Epithelial cell of proximal tubule (primary cell): ENCODE results near the gene HACL1. TPM values are rescaled to one million over a fixed set of nuclear protein-coding genes. Genes with fewer than 3 reads are reported as not detected.

Experiments
- DNase-seq: peaks from one replicate; pipeline ENCODE4 v3.0.0-alpha.2; 2011; ENCODE audit warnings: low read depth
- H3K4me3 ChIP-seq: 2 replicates; pipeline ENCODE4 v1.5.1; 2011; ENCODE audit warnings: low read depth, mild to moderate bottlenecking, low read length
- CTCF ChIP-seq: conservative IDR thresholded peaks from 2 replicates; pipeline ENCODE4 v1.5.1; 2012; ENCODE audit warnings: low read depth, mild to moderate bottlenecking, low read length
- total RNA-seq: library from RNA; depleted of rRNA; stranded (reverse); fragments of >200 nt; gene quantifications from 2 replicates; pipeline ENCODE4 v1.2.3, GENCODE V29; 2015

HACL1 gene
- total RNA-seq, 1 donor from 2014 or later: 17.9 TPM

DNA sequence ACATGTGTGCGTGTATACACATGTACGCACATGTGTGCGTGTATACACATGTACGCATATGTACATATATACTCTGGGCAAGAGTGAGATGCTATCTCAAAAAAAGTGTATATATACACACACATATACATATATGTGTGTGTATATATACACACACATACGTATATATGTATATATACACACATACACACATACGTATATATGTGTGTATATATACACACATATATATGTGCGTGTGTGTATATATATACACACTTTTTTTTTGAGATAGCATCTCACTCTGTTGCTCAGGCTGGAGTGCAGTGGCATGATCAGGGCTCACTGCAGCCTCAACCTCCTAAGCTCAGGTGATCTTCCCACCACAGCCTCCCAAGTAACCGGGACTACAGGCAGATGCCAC is 8.4 kb downstream of the HACL1 start:
- DNase-seq: no peak
- no peak overlapping the region for H3K4me3 ChIP-seq
- TF ChIP-seq CTCF: no peak

- TF ChIP-seq CTCF: no peak
Observed at GRCh38 chr3:15591928-15592327, 9.4 kb downstream of the HACL1 start.

DNA sequence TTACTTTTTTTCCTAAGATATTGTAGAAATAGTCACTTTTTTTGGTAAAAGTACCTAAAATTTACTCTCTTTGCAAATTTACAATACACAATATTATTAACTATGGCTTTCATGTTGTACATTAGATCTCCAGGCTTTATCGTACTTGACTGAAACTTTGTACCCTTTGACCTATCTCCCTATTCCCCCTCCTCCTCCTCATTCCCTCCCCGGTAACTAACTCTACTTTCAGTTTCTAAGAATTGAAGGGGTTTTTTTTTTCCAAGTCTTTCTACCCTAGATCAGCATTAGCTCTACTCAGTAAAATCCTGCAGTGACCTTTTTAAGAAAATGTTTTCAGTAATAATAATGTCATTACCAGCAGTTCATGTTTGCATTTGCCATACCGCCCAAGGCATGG is 10.1 kb downstream of the HACL1 start:
- DNase-seq: no peak
- TF ChIP-seq CTCF: no peak

More at GRCh38 chr3:15591928-15592327, 9.4 kb downstream of the HACL1 start:
- no peak overlapping the region for H3K4me3 ChIP-seq
- DNase-seq: no peak

GRCh38 chr3:15585111-15585845 is 16.1 kb downstream of the HACL1 start:
- no peak for DNase-seq
- no peak for TF ChIP-seq CTCF
- no peak overlapping the region for H3K4me3 ChIP-seq

More for the DNA sequence above, 10.1 kb downstream of the HACL1 start:
- no peak overlapping the region for H3K4me3 ChIP-seq

- TF ChIP-seq CTCF: no peak
- no peak overlapping the region for H3K4me3 ChIP-seq
- no peak for DNase-seq
Observed at GRCh38 chr3:15581471-15582394, 19.6 kb downstream of the HACL1 start.

- no peak overlapping the region for H3K4me3 ChIP-seq
- no peak for DNase-seq
- TF ChIP-seq CTCF: no peak
Observed at GRCh38 chr3:15579051-15579450, 22.3 kb downstream of the HACL1 start.
